ENCODE data around the gene ACVR1B.

The ACVR1B gene

DNA sequence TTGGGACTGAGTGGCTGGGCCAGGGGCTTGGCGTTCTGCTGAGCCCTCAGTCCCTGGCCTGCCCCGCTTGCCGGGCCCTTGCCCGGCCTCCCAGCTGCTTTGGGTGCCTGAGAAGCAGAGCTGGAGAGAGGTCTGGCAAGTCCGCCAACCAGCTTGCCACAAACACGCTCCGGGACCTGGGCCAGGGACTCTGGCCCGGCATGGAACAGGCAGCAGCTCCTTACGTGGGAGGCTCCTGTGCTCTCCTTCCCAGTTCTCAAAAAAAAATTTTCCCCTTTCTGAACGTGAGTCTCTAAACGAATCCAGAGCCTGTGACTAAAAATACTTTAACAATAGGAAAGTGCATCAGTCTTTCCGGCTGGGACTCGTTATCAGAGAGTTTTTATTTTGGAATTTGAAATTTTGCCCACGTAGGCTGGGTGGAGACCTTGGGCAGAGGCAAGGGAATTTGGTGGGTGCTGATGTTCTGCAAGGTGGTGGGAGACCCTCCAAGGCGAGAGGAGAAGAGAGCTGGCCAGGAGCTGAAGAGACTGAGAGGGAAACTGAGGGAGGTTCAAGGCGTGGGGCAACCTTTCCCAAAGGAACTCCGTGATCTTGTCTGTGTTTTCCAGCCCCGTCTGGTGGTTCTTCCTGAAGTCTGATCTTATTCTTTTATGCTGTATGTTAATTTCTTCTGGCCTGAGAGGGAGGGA lies 92.9 kb downstream of the ACVR1B start:
- peak; percentile 76 for DNase-seq (ENCODE audit: low read depth)

DNA sequence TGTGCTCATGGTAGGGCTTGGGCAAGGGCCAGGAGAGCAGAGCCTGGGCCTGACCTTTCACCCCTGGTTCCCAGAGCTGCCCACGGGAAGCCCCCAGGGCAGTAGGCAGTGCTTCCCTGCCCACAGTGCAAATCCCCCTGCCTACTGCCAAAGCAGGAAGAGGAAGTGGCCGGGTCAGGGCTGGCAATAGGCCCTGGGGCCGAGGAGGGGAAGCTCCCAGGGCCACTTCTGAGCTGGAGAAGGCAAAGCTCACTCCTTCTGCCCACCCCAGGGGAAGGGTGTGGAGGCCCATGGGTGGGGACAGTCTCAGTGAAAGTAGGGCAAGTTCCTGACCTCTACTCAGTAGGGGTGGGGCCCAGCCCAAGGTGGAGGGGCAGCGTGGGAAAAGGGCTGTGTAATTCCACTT lies 94.3 kb downstream of the ACVR1B start:
- DNase-seq (ENCODE audit: low read depth) = no peak
